WTC11 (cell line): ENCODE measurements around the gene CBFB. TPM values are rescaled to one million over a fixed set of nuclear protein-coding genes. Genes with fewer than 3 reads are reported as not detected.

Source experiments
- ATAC-seq: fragments of 200-7000 bp; cut with Tn5 transposase; 2 replicates; pipeline ENCODE4 v1.10.0; 2021; ENCODE audit warnings: mild to moderate bottlenecking, moderate library complexity
- CTCF ChIA-PET: fragments of 300-600 bp; sonication (Branson Sonifier 250); formaldehyde crosslinking; loops from one replicate; lab custom pipeline; 2021; ENCODE audit warnings: antibody characterized with exemption; lab: Charles Lee
- POLR2A ChIA-PET: fragments of 350-600 bp; sonication (Branson Sonifier 250); formaldehyde crosslinking; loops from one replicate; lab custom pipeline; 2021; ENCODE audit warnings: antibody characterized with exemption; lab: Charles Lee
- DNase-seq: peaks from one replicate; pipeline ENCODE4 v3.0.0; 2021; ENCODE audit warnings: low spot score
- H3K27ac Mint-ChIP-seq: 2 replicates; pipeline ENCODE4 v1.8.0; 2021; ENCODE audit warnings: mixed read lengths
- H3K27me3 Mint-ChIP-seq: 2 replicates; pipeline ENCODE4 v1.8.0; 2021; ENCODE audit warnings: low read depth, mild to moderate bottlenecking, moderate library complexity, mixed read lengths
- H3K36me3 Mint-ChIP-seq: 2 replicates; pipeline ENCODE4 v1.8.0; 2021; ENCODE audit warnings: mixed read lengths
- H3K4me1 Mint-ChIP-seq: 2 replicates; pipeline ENCODE4 v1.8.0; 2022; ENCODE audit warnings: mixed read lengths
- H3K4me3 Mint-ChIP-seq: 2 replicates; pipeline ENCODE4 v1.8.0; 2021; ENCODE audit warnings: mild to moderate bottlenecking, moderate library complexity, mixed read lengths
- H3K9me3 Mint-ChIP-seq: 2 replicates; pipeline ENCODE4 v1.8.0; 2021; ENCODE audit warnings: mixed read lengths
- ATF6 ChIP-seq: sonication (generic); formaldehyde crosslinking; IDR thresholded peaks from 2 replicates; pipeline ENCODE4 v1.8.1; 2023; ENCODE audit warnings: mild to moderate bottlenecking, missing genetic modification reagents
- CBFB ChIP-seq: sonication (generic); formaldehyde crosslinking; IDR thresholded peaks from 2 replicates; pipeline ENCODE4 v1.8.1; 2022; ENCODE audit warnings: mild to moderate bottlenecking, low read depth, missing genetic modification reagents
- E2F1 ChIP-seq: sonication (generic); formaldehyde crosslinking; IDR thresholded peaks from 2 replicates; pipeline ENCODE4 v1.8.0; 2022; ENCODE audit warnings: mild to moderate bottlenecking, missing genetic modification reagents
- EMX1 ChIP-seq: fragments of 250-450 bp; sonication (Bioruptor Pico); IDR thresholded peaks from 2 replicates; pipeline ENCODE4 v1.8.0; 2021; ENCODE audit warnings: mild to moderate bottlenecking
- ERG ChIP-seq: fragments of 250-450 bp; sonication (Bioruptor Pico); IDR thresholded peaks from 2 replicates; pipeline ENCODE4 v1.8.0; 2021; ENCODE audit warnings: mild to moderate bottlenecking
- GABPB1 ChIP-seq: sonication (generic); formaldehyde crosslinking; IDR thresholded peaks from 2 replicates; pipeline ENCODE4 v1.8.1; 2023; ENCODE audit warnings: mild to moderate bottlenecking, missing genetic modification reagents
- IRF2 ChIP-seq: sonication (generic); formaldehyde crosslinking; IDR thresholded peaks from 2 replicates; pipeline ENCODE4 v1.8.0; 2022; ENCODE audit warnings: low read depth, missing genetic modification reagents, borderline replicate concordance
- JAZF1 ChIP-seq: fragments of 250-450 bp; sonication (Bioruptor Pico); IDR thresholded peaks from 2 replicates; pipeline ENCODE4 v1.9.0; 2021; ENCODE audit warnings: moderate library complexity, mild to moderate bottlenecking, inconsistent platforms
- MXD4 ChIP-seq: fragments of 250-450 bp; sonication (Bioruptor Pico); IDR thresholded peaks from 2 replicates; pipeline ENCODE4 v1.8.0; 2021; ENCODE audit warnings: mild to moderate bottlenecking, moderate library complexity, borderline replicate concordance
- NFATC4 ChIP-seq: fragments of 250-450 bp; sonication (Bioruptor Pico); IDR thresholded peaks from 2 replicates; pipeline ENCODE4 v1.9.0; 2021; ENCODE audit warnings: mild to moderate bottlenecking
- NFE2L1 ChIP-seq: sonication (generic); formaldehyde crosslinking; IDR thresholded peaks from 2 replicates; pipeline ENCODE4 v1.8.1; 2023; ENCODE audit warnings: missing genetic modification reagents
- NR1H2 ChIP-seq: sonication (generic); formaldehyde crosslinking; IDR thresholded peaks from 2 replicates; pipeline ENCODE4 v1.9.0; 2021; ENCODE audit warnings: mild to moderate bottlenecking, moderate library complexity, missing genetic modification reagents
- OVOL2 ChIP-seq: fragments of 250-450 bp; sonication (Bioruptor Pico); IDR thresholded peaks from 2 replicates; pipeline ENCODE4 v1.9.0; 2021; ENCODE audit warnings: mild to moderate bottlenecking, borderline replicate concordance
- PRRX2 ChIP-seq: fragments of 250-450 bp; sonication (Bioruptor Pico); IDR thresholded peaks from 2 replicates; pipeline ENCODE4 v1.8.0; 2021; ENCODE audit warnings: mild to moderate bottlenecking
- RORB ChIP-seq: fragments of 250-450 bp; sonication (Bioruptor Pico); IDR thresholded peaks from 2 replicates; pipeline ENCODE4 v1.9.0; 2021; ENCODE audit warnings: mild to moderate bottlenecking
- ZBTB43 ChIP-seq: sonication (generic); formaldehyde crosslinking; IDR thresholded peaks from 2 replicates; pipeline ENCODE4 v1.8.1; 2023; ENCODE audit warnings: mild to moderate bottlenecking, missing genetic modification reagents
- ZNF138 ChIP-seq: sonication (generic); formaldehyde crosslinking; conservative IDR thresholded peaks from 2 replicates; pipeline ENCODE4 v1.8.1; 2022; ENCODE audit warnings: mild to moderate bottlenecking, moderate library complexity, missing genetic modification reagents
- ZNF512 ChIP-seq: sonication (generic); formaldehyde crosslinking; IDR thresholded peaks from 2 replicates; pipeline ENCODE4 v1.8.1; 2022; ENCODE audit warnings: missing genetic modification reagents, borderline replicate concordance
- total RNA-seq: library from RNA; stranded (reverse); gene quantifications from 3 replicates; pipeline ENCODE4 v1.2.3, GENCODE V29; 2021

CBFB gene
- total RNA-seq, 1 experiment from 2014 or later, result 36.9 TPM

- DNase-seq, result no peak
- Mint-ChIP-seq H3K9me3 (no peaks in the 10 kb centered on the region), H3K4me1 (peaks cover 7% of the 10 kb centered on the region; the same call in 1 of the 2 replicates), H3K27me3 (no peaks in the 10 kb centered on the region), H3K27ac (peak overlapping the region; percentile 52; the same call in 1 of the 2 replicates), H3K36me3 (peaks cover 7% of the 10 kb centered on the region; the same call in 1 of the 2 replicates), H3K4me3 (no peak overlapping the region)
- ATAC-seq, result no peak
- ChIA-PET POLR2A (interaction anchor here (0.7 kb wide), 1 partner anchor 163 kb away, joined by 5 read pairs; no protein-coding TSS in a partner anchor), CTCF (interaction anchor here (0.6 to 4.0 kb wide), 8 partner anchors 13 to 236 kb away, joined by 3 to 28 read pairs (median 4); partner anchors contain the start of genes CDH16, CES3 and PDP2)
- TF ChIP-seq CBFB (no peak), ZBTB43 (CRISPR knock-in tag) (no peak), NR1H2 (CRISPR knock-in tag) (no peak), IRF2 (CRISPR knock-in tag) (no peak), ATF6 (CRISPR knock-in tag) (no peak), ERG (CRISPR knock-in tag) (no peak), NFATC4 (no peak)
Measured at GRCh38 chr16:67116388-67117311, 87.7 kb downstream of the CBFB start.

- H3K4me3 Mint-ChIP-seq, result no peak overlapping the region
Measured at GRCh38 chr16:67117716-67118115, 88.8 kb downstream of the CBFB start.

GRCh38 chr16:67120025-67120424, 91.1 kb downstream of the CBFB start:
- H3K9me3 Mint-ChIP-seq, result no peaks in the 10 kb centered on the region
- no peak for TF ChIP-seq GABPB1 (CRISPR knock-in tag)
- no peak for TF ChIP-seq RORB (CRISPR knock-in tag)
- TF ChIP-seq EMX1 (CRISPR knock-in tag), result no peak
- no peak for TF ChIP-seq JAZF1 (CRISPR knock-in tag)
- no peak for TF ChIP-seq MXD4 (CRISPR knock-in tag)
- TF ChIP-seq NFE2L1 (CRISPR knock-in tag), result no peak
- TF ChIP-seq OVOL2 (CRISPR knock-in tag), result no peak
- TF ChIP-seq ZNF512 (CRISPR knock-in tag), result no peak
- TF ChIP-seq PRRX2 (CRISPR knock-in tag), result no peak
- no peak for TF ChIP-seq ZBTB43 (CRISPR knock-in tag)

More at GRCh38 chr16:67117716-67118115, 88.8 kb downstream of the CBFB start:
- TF ChIP-seq E2F1 (CRISPR knock-in tag) (no peak), ZNF138 (CRISPR knock-in tag) (no peak), IRF2 (CRISPR knock-in tag) (no peak), JAZF1 (CRISPR knock-in tag) (no peak), NR1H2 (CRISPR knock-in tag) (no peak)
- Mint-ChIP-seq H3K4me1 (peaks cover 7% of the 10 kb centered on the region; the same call in 1 of the 2 replicates), H3K27ac (no peak overlapping the region), H3K36me3 (peaks cover 7% of the 10 kb centered on the region; the same call in 1 of the 2 replicates), H3K9me3 (no peaks in the 10 kb centered on the region), H3K27me3 (no peaks in the 10 kb centered on the region)
- ATAC-seq, result no peak
- no peak for DNase-seq
- CTCF ChIA-PET, result interaction anchor here (0.6 to 4.0 kb wide), 5 partner anchors 14 to 387 kb away, joined by 3 to 28 read pairs (median 4); no protein-coding TSS in a partner anchor
- POLR2A ChIA-PET, result interaction anchor here (0.7 kb wide), 1 partner anchor 164 kb away, joined by 5 read pairs; no protein-coding TSS in a partner anchor

More at GRCh38 chr16:67120025-67120424, 91.1 kb downstream of the CBFB start:
- no peak for DNase-seq
- Mint-ChIP-seq H3K4me3 (no peak overlapping the region), H3K4me1 (peaks cover 7% of the 10 kb centered on the region; the same call in 1 of the 2 replicates), H3K27me3 (no peaks in the 10 kb centered on the region), H3K27ac (no peak overlapping the region), H3K36me3 (peaks cover 11% of the 10 kb centered on the region; the same call in 1 of the 2 replicates)
- POLR2A ChIA-PET, result no interaction called here
- CTCF ChIA-PET, result interaction anchor here (1.5 kb wide), 1 partner anchor 35 kb away, joined by 3 read pairs; no protein-coding TSS in a partner anchor
- ATAC-seq, result no peak
